Esophagus squamous epithelium (tissue), 5 donors: Measurements from ENCODE around the gene GPSM3. TPM values are rescaled to one million over a fixed set of nuclear protein-coding genes. Genes with fewer than 3 reads are reported as not detected.
"Not testable (repeated sequence)": the region's sequence is repeated elsewhere in the genome, so short reads cannot be mapped to it uniquely, and the experiment has no call there.

Experiments used
- DNase-seq: peaks from one replicate; lab custom pipeline; 2025; lab: John Stamatoyannopoulos, UW
- H3K27ac ChIP-seq, 4 donors: fragments of 200-600 bp; sonication (generic); one replicate each; pipeline ENCODE4 v1.5.1; 2016 to 2019; ENCODE audit warnings: mild to moderate bottlenecking in 1 of 4
- H3K27me3 ChIP-seq, 4 donors: fragments of 200-600 bp; sonication (generic); 1 replicate in 3 of 4; 2 replicates in 1 of 4; pipeline versions ENCODE4 v1.5.1 to v1.6.0; 2017 to 2021; ENCODE audit warnings: antibody characterized with exemption in 1 of 4
- H3K36me3 ChIP-seq, 3 donors: fragments of 200-600 bp; sonication (generic); one replicate each; pipeline ENCODE4 v1.5.1; 2016 to 2019
- H3K4me1 ChIP-seq, 3 donors: fragments of 200-600 bp; sonication (generic); one replicate each; pipeline ENCODE4 v1.5.1; 2017 to 2019
- H3K4me3 ChIP-seq, 4 donors: fragments of 200-600 bp; sonication (generic); 1 replicate in 3 of 4; 2 replicates in 1 of 4; pipeline ENCODE4 v1.5.1; 2016 to 2019; ENCODE audit warnings: mild to moderate bottlenecking in 2 of 4, moderate library complexity in 1 of 4
- H3K9me3 ChIP-seq, 3 donors: fragments of 200-600 bp; sonication (generic); one replicate each; pipeline ENCODE4 v1.5.1; 2016 to 2019
- POLR2A ChIP-seq, 4 donors: fragments of 450-650 bp; IDR thresholded peaks; one replicate each; pipeline ENCODE4 v1.6.1; 2017; ENCODE audit warnings: antibody characterized with exemption in 4 of 4, mild to moderate bottlenecking in 4 of 4, moderate library complexity in 3 of 4
- WGBS, 2 donors: methylation state at CpG; one replicate each; pipeline ENCODE4 v1.1.5; 2018; 5-methylcytosine and 5-hydroxymethylcytosine counted together
- intact Hi-C: fragments of 100-400 bp; cut with DNase I; formaldehyde crosslinking; loops from one replicate; pipeline ENCODE4 v1.15.0; 2022
- total RNA-seq, 4 donors: library from RNA; depleted of rRNA; stranded (reverse); fragments of >200 nt; gene quantifications; one replicate each; pipeline ENCODE4 v1.1.0, GENCODE V29; 2016
- TF ChIP-seq, protein P1 (sequence below), 6 experiments: fragments of 450-650 bp in 4 of 6; fragments of 200-600 bp in 2 of 6; sonication (generic) in 2 of 6; IDR thresholded peaks; one replicate each; pipeline ENCODE4 v1.5.1; 2016 to 2019; ENCODE audit warnings: antibody characterized with exemption in 6 of 6, mild to moderate bottlenecking in 4 of 6, moderate library complexity in 4 of 6
- donor health status: DM: yes; HTN: yes; CAD: no.

The GPSM3 gene
- total RNA-seq, 4 donors from 2014 or later = 1.6 to 14.1 (median 6.5) TPM

DNA sequence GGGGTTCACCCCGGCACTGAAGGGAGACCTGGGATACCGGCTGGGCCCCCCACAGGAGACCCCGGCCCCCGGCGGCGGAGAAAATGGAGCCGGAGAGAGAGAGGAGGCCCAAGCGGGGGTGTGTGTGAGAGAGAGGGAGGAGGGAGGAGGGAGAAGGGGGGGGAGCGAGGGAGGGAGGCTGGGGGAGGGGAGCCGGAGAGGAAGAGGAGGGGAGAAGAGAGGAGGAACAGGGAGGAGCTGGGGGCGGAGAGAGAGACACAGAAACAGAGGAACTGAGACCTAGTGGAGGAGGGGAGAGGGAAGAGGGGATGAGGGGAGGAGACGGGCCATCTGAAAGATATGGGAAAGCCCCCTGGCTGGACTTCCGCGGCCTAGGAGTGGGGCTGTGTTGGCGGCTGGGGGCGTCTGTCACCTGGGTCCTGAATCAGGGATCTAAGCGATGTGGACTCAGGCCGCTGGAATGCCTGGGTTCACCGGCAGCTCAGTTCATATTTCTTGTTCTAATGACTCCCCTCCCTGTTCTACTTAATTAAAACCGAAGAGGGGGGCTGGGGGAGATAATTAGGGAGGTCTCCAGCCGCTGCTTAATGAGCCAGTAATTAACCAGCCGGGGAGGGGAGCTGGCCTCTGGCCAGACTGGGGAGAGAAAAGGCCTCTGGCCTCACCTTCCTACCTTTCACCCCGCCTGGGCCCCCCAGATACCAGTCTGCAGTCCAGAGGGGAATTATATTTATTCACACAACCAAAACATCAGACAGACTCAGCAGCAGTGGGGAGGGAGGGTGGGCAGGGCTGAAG, 2.2 kb downstream of the GPSM3 start, which contains the start of gene PBX2:
PBX2 (minus strand) TSS at position 149 of the 798 bp plus-strand sequence. CDS start 287 bp downstream, outside the sequence.
- peaks cover 22 to 94% (median 53%) of the 10 kb centered on the region in 3 donors for H3K4me1 ChIP-seq
- H3K27ac ChIP-seq = peak within 1 kb of the TSS; percentile 95 to 99 (median 98)
- TF ChIP-seq, protein P1, sequence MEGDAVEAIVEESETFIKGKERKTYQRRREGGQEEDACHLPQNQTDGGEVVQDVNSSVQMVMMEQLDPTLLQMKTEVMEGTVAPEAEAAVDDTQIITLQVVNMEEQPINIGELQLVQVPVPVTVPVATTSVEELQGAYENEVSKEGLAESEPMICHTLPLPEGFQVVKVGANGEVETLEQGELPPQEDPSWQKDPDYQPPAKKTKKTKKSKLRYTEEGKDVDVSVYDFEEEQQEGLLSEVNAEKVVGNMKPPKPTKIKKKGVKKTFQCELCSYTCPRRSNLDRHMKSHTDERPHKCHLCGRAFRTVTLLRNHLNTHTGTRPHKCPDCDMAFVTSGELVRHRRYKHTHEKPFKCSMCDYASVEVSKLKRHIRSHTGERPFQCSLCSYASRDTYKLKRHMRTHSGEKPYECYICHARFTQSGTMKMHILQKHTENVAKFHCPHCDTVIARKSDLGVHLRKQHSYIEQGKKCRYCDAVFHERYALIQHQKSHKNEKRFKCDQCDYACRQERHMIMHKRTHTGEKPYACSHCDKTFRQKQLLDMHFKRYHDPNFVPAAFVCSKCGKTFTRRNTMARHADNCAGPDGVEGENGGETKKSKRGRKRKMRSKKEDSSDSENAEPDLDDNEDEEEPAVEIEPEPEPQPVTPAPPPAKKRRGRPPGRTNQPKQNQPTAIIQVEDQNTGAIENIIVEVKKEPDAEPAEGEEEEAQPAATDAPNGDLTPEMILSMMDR (IDR thresholded peaks at IDR 0.05) = no peak
- TF ChIP-seq POLR2A (IDR thresholded peaks at IDR 0.05) = peak in 2 of 4 donors; percentile 69 to 88
- H3K36me3 ChIP-seq = peaks cover 9 to 25% (median 13%) of the 10 kb centered on the region in 3 donors
- H3K4me3 ChIP-seq = peak within 1 kb of the TSS; percentile 69 to 93 (median 87)
- H3K9me3 ChIP-seq = no peaks in the 10 kb centered on the region
- WGBS, 2 donors = 1 to 2% methylated on average over 8 to 11 of the region's 23 CpGs
- intact Hi-C loops = no loop called here
- peak; percentile 70 for DNase-seq
- no peaks in the 10 kb centered on the region for H3K27me3 ChIP-seq

DNA sequence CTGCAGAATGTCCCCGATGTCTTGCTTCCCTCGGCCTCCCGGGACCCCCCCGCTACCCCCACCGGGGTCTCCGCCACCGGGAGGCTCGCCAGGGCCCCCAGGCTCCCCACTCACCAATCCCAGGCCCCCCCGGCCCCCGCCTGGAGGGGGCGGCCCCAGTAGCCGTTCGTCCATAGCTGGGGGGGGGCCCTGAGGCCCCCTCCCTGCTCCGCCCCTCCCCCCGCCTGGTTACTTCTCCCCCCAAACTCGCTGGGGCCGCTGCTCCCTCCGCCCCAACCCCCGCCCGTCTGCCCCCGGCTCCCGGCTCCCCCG, 2.7 kb downstream of the GPSM3 start:
- intact Hi-C loops = no loop called here
- no peak for DNase-seq
- TF ChIP-seq, protein P1 (IDR thresholded peaks at IDR 0.05) = no peak
- no peak for TF ChIP-seq POLR2A (IDR thresholded peaks at IDR 0.05)

DNA sequence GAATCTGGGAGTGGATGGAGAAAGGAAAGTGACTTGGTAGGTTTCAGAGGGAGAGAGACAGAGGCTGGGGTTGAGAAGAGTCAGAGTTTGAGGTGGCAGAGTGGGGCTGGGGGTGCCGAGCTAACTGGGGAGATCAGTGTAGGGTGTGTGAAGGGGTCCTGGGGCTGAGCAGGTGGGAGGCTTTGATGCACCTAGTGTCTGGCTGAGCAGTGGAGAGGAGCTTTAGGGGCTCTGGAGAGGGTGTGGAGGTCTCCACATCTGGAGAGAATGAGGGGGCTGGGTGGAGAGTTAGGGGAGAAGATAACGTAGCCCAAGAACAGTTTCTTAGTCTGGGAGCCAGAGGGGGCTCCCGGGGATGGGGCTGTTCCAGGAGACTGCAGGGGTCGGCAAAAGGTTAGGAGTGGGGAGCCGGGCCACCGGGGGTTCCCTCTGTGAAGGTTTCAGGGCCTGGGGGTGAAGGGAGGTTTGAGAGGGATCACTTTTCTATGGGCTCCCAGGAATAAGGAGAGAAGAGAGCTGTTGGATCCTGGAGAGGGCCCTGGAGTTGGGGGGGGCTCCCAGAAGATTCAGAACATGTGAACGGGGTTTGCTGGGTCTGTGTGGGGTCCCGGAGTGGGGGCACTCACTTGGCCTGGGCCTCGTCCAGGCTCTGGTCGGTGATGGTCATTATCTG, 3.2 kb downstream of the GPSM3 start:
- intact Hi-C loops = no loop called here
- Histone ChIP-seq H3K27me3 (no peaks in the 10 kb centered on the region), H3K4me1 (peaks cover 22 to 88% (median 44%) of the 10 kb centered on the region in 3 donors), H3K9me3 (no peaks in the 10 kb centered on the region), H3K4me3 (peak overlapping the region; percentile 69 to 93 (median 87)), H3K27ac (peak overlapping the region; percentile 95 to 99 (median 98)), H3K36me3 (peaks cover 9 to 25% (median 13%) of the 10 kb centered on the region in 3 donors)
- TF ChIP-seq, protein P1 (IDR thresholded peaks at IDR 0.05) = no peak
- no peak for TF ChIP-seq POLR2A (IDR thresholded peaks at IDR 0.05)
- 1 to 4% methylated on average over 9 to 10 of the region's 10 CpGs for WGBS, 2 donors
- DNase-seq = no peak

More for the DNA sequence above, 2.7 kb downstream of the GPSM3 start:
- Histone ChIP-seq H3K4me3 (peak overlapping the region; percentile 69 to 93 (median 87)), H3K36me3 (peaks cover 9 to 25% (median 13%) of the 10 kb centered on the region in 3 donors), H3K9me3 (no peaks in the 10 kb centered on the region), H3K27me3 (no peaks in the 10 kb centered on the region), H3K4me1 (peaks cover 22 to 92% (median 49%) of the 10 kb centered on the region in 3 donors), H3K27ac (peak overlapping the region; percentile 95 to 99 (median 98))
- no CpG with 5 or more reads among the region's 23 CpGs for WGBS, 2 donors

DNA sequence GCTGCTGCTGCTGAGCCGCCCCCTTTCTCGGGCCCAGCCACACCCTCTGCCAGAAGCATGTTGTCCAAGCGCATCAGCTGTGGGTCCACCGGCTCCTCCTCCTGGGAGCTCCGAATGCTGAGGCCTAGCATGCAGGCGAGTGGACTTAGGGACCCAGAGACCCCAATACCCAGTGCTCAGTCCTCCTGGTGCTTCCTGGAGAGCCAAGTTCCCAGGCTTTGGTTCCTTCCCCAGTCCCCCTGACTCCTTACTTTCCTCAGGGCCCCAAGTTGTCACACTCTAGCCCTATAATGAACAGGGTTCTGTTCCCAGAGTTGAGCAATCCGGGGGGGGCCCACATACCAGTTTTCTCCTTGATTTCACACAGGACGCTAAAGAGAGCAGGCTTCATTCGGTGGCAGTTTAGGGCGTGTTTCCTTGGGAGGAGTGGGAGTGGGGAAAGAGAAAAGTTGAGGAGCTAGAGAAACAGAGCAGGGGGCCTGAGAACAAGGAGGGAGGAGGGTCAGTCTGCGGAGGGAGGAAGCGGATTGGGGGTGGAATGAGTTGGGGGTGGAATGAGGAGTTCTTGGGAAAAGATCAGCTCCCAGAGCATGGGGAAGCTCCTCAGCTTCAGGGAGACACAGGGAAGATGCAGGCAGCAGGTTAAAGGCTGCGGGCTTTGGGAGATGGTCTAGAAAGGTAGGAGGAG, 3.9 kb downstream of the GPSM3 start:
- WGBS, 2 donors = 17 to 19% methylated on average over 8 to 9 of the region's 13 CpGs
- Histone ChIP-seq H3K4me1 (peaks cover 22 to 85% (median 42%) of the 10 kb centered on the region in 3 donors), H3K4me3 (peak overlapping the region; percentile 69 to 93 (median 87)), H3K36me3 (peaks cover 9 to 32% (median 16%) of the 10 kb centered on the region in 3 donors), H3K27ac (peak overlapping the region; percentile 95 to 99 (median 98)), H3K9me3 (no peaks in the 10 kb centered on the region), H3K27me3 (no peaks in the 10 kb centered on the region)
- intact Hi-C loops = no loop called here
- TF ChIP-seq, protein P1 (IDR thresholded peaks at IDR 0.05) = no peak
- TF ChIP-seq POLR2A (IDR thresholded peaks at IDR 0.05) = no peak
- no peak for DNase-seq

DNA sequence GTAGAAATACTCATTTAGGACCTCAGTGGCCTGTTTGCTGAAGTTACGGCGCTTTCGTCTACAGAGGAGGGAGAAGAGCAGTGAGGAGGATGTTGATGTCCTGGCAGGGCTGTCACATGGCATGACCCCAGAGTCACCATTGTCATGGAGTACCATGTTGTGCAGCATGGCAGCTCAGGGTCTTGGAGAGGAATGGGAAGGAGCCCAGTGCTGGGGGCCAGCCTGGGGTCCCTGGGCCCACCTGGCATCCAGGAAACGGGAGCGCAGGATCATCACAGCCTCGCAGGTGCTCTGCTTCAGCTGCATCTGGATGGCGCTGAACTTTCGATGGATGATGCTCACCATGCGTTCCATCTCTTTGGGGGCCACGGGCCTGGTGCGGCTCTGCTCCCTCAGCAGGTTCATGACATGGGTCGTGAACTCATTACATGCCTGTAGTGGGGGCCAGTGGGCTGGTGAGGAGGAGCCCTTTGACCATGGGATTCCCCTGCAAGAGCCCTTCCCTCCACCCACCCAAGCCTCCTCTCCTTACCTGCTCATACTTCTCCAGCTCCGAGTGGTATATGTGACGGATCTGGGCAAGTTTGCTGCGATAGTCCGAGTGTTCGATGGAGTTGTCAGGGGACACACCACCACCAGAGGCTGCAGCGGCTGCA, 4.6 kb downstream of the GPSM3 start:
- WGBS, 2 donors = 80 to 86% methylated on average over 3 to 14 of the region's 18 CpGs
- DNase-seq, H3K27me3 ChIP-seq, intact Hi-C loops, H3K9me3 ChIP-seq: not testable (repeated sequence)
- peak overlapping the region in 3 of 4 donors; percentile 86 to 93 (median 88) for H3K4me3 ChIP-seq
- peaks cover 9 to 39% (median 19%) of the 10 kb centered on the region in 3 donors for H3K36me3 ChIP-seq
- H3K4me1 ChIP-seq = peaks cover 22 to 78% (median 42%) of the 10 kb centered on the region in 3 donors
- H3K27ac ChIP-seq = peak overlapping the region; percentile 95 to 99 (median 98)
